NT2/D1 (cell line): ENCODE measurements around the gene AKNAD1.

Source experiments
- DNase-seq: peaks from one replicate; pipeline ENCODE4 v3.0.0-alpha.2; 2011; ENCODE audit warnings: low read depth, low spot score
- H3K27me3 ChIP-seq: 2 replicates; pipeline ENCODE4 v1.6.0; 2011; ENCODE audit warnings: mild to moderate bottlenecking; ENCODE audit not compliant: insufficient read length, insufficient read depth
- H3K36me3 ChIP-seq: 2 replicates; pipeline ENCODE4 v1.6.1; 2011; ENCODE audit warnings: mild to moderate bottlenecking, low read length, mixed read lengths; ENCODE audit not compliant: insufficient read depth, insufficient read length
- H3K4me1 ChIP-seq: 2 replicates; pipeline ENCODE4 v1.5.1; 2011; ENCODE audit not compliant: insufficient read depth, insufficient read length
- H3K4me3 ChIP-seq: 2 replicates; pipeline ENCODE4 v1.5.1; 2011; ENCODE audit warnings: low read depth; ENCODE audit not compliant: insufficient read length
- H3K9ac ChIP-seq: 2 replicates; pipeline ENCODE4 v1.6.0; 2011; ENCODE audit warnings: low read depth; ENCODE audit not compliant: insufficient read length
- H3K9me3 ChIP-seq: 2 replicates; pipeline ENCODE4 v1.5.1; 2011; ENCODE audit warnings: mild to moderate bottlenecking, low read length; ENCODE audit not compliant: insufficient read depth
- SUZ12 ChIP-seq: IDR thresholded peaks from 2 replicates; pipeline ENCODE4 v1.6.1; 2011; ENCODE audit not compliant: insufficient read length, insufficient read depth; ENCODE audit errors: extremely low read depth
- YY1 ChIP-seq: IDR thresholded peaks from 2 replicates; pipeline ENCODE4 v1.6.1; 2011; ENCODE audit not compliant: insufficient read length, insufficient read depth
- ZNF274 ChIP-seq: IDR thresholded peaks from 2 replicates; pipeline ENCODE4 v1.6.1; 2011; ENCODE audit warnings: mild to moderate bottlenecking, low read depth, low read length

Gene AKNAD1

DNA sequence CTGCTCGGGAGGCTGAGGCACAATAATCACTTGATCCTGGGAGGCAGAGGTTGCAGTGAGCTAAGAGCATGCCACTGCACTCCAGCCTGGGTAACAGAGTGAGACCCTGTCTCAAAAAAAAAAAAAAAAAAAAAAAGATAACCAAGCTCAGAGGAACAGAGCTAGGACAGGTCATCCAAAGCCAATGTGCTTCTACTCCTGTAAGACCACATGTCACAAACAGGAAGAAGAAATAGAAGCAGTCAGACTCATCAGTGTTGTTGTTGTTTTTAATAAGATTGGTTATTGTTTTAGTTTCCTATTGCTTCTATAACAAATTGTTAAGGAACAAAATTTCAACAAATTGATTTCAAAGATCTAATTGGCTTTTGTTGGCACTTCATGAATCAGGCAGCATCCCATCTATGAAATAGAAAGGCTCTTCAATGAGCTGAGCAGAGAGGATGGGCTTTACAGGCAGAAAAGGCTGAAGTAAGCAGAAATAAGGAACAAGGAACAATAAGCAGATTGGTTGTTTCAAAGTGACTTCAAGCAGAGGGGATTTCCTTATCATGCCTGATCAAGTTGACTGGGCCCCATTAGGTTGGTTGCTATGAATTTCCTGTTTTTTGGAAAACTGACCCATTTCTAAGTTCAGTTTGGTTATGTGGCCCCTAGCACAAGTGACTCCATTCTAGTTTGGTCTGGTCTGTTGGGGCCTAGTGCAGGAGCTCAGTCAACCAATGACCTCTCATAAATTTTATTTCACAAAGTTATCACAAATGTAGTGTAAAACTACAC lies 6.0 kb upstream of the AKNAD1 start:
- H3K9me3 ChIP-seq = no peaks in the 10 kb centered on the region
- DNase-seq = no peak
- H3K4me3 ChIP-seq = no peak overlapping the region
- H3K36me3 ChIP-seq = no peaks in the 10 kb centered on the region
- no peaks in the 10 kb centered on the region for H3K27me3 ChIP-seq
- no peaks in the 10 kb centered on the region for H3K4me1 ChIP-seq
- no peak overlapping the region for H3K9ac ChIP-seq
- no peak for TF ChIP-seq YY1
- no peak for TF ChIP-seq ZNF274
- TF ChIP-seq SUZ12 = no peak

DNA sequence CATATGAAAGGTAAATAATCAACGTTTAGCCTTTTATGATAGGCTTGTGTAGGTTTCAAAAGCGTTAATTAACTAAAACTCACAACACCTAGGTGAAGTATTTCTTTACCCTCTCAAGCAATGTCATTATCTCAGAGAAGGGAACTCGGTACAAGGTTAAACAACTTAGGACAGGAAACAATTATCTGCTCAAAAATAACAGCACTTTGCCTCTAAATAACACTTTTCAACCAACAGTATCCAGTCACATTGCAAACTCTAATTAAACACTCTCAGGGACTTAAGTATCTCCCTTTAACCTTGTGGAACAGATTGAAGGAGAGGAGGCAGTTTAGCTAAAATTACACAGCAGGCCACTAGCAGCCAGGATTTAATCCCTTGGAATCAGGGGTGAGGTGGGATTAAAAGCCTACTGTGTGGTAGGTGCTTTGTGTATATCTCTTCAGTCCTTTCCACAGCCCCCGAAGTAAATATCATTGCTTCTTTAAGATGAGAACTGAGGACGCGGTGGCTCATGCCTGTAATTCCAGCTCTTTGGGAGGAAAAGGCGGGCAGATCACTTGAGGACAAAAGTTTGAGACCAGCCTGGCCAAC lies 5.2 kb upstream of the AKNAD1 start:
- TF ChIP-seq SUZ12 = no peak
- TF ChIP-seq YY1 = no peak
- TF ChIP-seq ZNF274 = no peak
- no peak for DNase-seq
- H3K36me3 ChIP-seq = no peaks in the 10 kb centered on the region
- H3K9me3 ChIP-seq = no peaks in the 10 kb centered on the region
- H3K9ac ChIP-seq = no peak overlapping the region
- no peak overlapping the region for H3K4me3 ChIP-seq
- no peaks in the 10 kb centered on the region for H3K27me3 ChIP-seq
- no peaks in the 10 kb centered on the region for H3K4me1 ChIP-seq

DNA sequence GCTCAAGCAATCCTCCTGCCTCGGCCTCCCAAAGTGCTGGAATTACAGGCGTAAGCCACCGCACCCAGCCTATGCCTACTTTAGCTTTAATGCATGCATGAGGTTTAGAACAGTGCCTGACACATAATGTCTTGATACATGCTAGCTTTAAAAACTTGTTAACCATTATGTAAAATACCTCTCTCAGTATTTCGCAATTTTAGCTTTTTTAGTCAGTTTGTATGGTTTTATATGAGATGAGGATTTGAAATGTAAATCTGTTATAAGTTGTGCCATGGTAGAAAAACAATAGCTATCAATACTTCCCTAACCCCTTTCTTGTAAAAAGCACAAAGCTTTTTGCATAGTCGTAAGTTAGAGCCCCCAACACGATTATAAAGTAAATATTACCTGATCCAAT lies 4.7 kb upstream of the AKNAD1 start:
- Histone ChIP-seq H3K9me3 (no peaks in the 10 kb centered on the region), H3K4me1 (no peaks in the 10 kb centered on the region), H3K9ac (no peak overlapping the region), H3K27me3 (no peaks in the 10 kb centered on the region), H3K36me3 (no peaks in the 10 kb centered on the region), H3K4me3 (no peak overlapping the region)
- DNase-seq = no peak
- TF ChIP-seq SUZ12 (no peak), YY1 (no peak), ZNF274 (no peak)

DNA sequence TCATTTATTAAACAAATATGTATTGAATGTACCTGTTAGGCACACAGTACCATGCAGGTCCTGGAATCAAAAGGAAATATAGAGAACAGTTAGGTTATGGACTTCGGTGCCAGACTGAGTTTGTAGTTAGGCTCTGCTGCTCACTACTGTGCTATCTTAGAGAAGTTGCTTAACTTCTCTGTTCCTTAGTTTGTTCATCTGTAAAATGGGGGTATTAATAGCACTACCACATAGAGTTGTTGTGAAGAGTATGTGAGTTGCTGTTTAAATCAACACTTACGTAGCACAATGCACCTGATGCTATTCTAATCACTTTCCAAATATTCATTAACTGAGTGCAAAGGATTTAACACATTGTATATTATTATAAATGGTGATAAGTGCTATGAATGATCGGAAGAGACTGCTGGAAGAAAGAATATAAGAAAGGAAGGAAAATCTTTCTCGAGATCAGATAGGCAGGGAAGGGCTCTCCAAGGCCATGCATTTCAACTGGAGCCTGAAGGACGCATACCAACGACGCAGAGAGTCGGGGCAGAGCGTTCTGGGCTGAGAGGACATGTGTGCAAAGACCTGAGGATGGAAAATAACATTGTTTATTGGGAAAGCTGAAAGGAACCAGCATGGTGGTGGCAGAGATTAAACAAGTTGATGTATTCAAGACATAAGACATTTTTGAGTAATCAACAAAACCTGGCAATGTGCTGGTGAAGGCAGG lies 3.5 kb upstream of the AKNAD1 start:
- no peak for TF ChIP-seq YY1
- no peak for TF ChIP-seq ZNF274
- TF ChIP-seq SUZ12 = no peak

DNA sequence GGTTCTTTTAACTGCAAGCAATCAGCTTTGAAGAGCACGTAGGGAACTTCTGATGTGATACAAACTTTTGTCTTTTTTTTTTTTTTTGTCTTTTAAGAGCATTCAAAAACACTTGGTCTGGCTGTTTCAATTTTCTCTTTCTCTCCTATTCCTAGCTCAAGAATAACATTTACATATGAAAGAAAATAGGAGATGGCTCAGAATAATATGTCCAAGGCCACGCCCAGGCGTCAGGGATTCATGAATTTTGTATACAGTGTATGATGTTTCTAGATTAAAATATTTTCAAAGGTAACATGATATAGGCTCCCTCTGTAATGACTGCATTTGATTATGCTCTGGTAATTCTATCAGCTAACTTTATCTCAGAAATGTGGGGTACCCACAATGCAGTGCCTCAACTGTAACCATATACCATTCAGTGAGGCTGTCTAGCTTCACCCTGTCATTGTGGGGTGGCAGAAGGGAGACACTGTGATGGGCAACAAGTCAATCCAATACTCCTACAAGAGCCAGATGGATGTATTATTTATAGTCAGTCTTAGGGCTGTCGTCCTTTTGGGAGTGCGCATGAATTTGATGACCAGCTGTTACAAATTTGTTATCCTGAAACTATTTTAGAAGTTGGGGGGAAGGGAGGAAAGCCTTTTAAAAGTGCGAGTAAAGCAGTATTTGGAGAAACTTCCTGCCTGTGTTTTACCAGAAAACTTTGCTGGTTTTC lies 1.5 kb upstream of the AKNAD1 start:
- H3K36me3 ChIP-seq = no peaks in the 10 kb centered on the region
- no peak overlapping the region for H3K9ac ChIP-seq
- H3K4me1 ChIP-seq = no peaks in the 10 kb centered on the region
- H3K27me3 ChIP-seq = no peaks in the 10 kb centered on the region
- TF ChIP-seq ZNF274 (no peak), SUZ12 (no peak), YY1 (no peak)
- no peak for DNase-seq
- no peaks in the 10 kb centered on the region for H3K9me3 ChIP-seq
- H3K4me3 ChIP-seq = no peak overlapping the region

More for the DNA sequence above, 3.5 kb upstream of the AKNAD1 start:
- no peaks in the 10 kb centered on the region for H3K36me3 ChIP-seq
- DNase-seq = no peak
- no peaks in the 10 kb centered on the region for H3K4me1 ChIP-seq
- no peaks in the 10 kb centered on the region for H3K9me3 ChIP-seq
- H3K9ac ChIP-seq = no peak overlapping the region
- no peaks in the 10 kb centered on the region for H3K27me3 ChIP-seq
- no peak overlapping the region for H3K4me3 ChIP-seq

DNA sequence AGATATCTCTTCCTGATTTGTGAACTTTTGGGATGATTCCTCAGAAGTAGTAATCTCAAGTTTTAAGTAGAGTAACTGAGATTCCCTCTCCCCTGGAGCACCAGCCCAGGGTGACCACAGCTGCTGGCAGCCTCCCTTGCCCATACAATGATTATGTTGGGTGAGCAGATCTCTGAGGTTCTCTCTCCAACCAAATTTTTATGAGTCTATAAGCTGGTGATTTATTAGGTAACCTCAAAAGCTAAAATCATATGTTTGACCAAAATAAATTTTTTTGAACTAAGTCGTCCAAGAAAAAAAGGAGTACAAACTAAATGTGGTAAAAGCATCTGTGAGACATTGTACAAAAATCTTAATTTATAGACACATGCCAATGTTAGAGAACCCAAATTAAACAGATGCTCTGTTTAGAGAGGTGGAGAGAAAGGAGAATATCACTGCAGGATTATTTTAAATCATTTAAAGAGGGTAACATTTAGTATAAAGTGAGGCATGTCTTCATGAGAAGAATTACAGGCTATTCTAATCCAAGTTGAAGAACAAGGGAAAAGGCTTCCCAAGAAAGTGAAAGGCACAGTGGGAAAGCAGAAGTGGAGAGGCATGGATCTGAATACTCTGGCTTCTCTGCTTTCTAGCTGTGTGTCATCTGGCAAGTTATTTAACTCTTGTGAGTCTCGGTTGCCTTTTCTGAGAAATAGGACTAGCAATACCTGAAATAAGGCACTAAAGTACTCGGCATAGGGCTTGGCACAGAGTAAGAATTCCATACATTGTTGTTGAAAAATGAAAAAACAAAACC lies 2.5 kb downstream of the AKNAD1 start:
- no peak for DNase-seq
- Histone ChIP-seq H3K36me3 (no peaks in the 10 kb centered on the region), H3K9ac (no peak overlapping the region), H3K4me1 (no peaks in the 10 kb centered on the region), H3K9me3 (no peaks in the 10 kb centered on the region), H3K27me3 (no peaks in the 10 kb centered on the region), H3K4me3 (no peak overlapping the region)
- TF ChIP-seq ZNF274 (no peak), YY1 (no peak), SUZ12 (no peak)
